Activated T-helper 2 cell treated with anti-CD3 and anti-CD28 coated beads, Interferon-gamma antibody, Interleukin-2, Interleukin-4, amounts not matched to agents 10 μg/mL and 5 μg/mL and 100 μg/mL, durations not matched to agents 14 hours and 24 hours and 36 hours (primary cell): Measurements from ENCODE around the gene VNN1. TPM values are rescaled to one million over a fixed set of nuclear protein-coding genes. Genes with fewer than 3 reads are reported as not detected.

Source experiments
- DNase-seq: peaks from one replicate; pipeline ENCODE4 v3.0.0; 2021; ENCODE audit warnings: low spot score
- H3K27ac Mint-ChIP-seq: one replicate; pipeline ENCODE4 v1.8.0; 2021; ENCODE audit warnings: mixed read lengths
- H3K27me3 Mint-ChIP-seq: one replicate; pipeline ENCODE4 v1.8.0; 2021; ENCODE audit warnings: low read depth, mixed read lengths
- H3K36me3 Mint-ChIP-seq: one replicate; pipeline ENCODE4 v1.8.0; 2021; ENCODE audit warnings: low read depth, mixed read lengths
- H3K4me1 Mint-ChIP-seq: one replicate; pipeline ENCODE4 v1.8.0; 2021; ENCODE audit warnings: low read depth, mixed read lengths
- H3K4me3 Mint-ChIP-seq: one replicate; pipeline ENCODE4 v1.8.0; 2021; ENCODE audit warnings: low read depth, mild to moderate bottlenecking, moderate library complexity, mixed read lengths
- H3K9me3 Mint-ChIP-seq: one replicate; pipeline ENCODE4 v1.8.0; 2021; ENCODE audit warnings: mixed read lengths
- intact Hi-C: fragments of 100-400 bp; cut with micrococcal nuclease; formaldehyde crosslinking; loops from one replicate; pipeline ENCODE4 v1.15.1; 2023
- total RNA-seq: library from RNA; stranded (reverse); gene quantifications from 2 replicates; pipeline ENCODE4 v1.2.3, GENCODE V29; 2022

VNN1 gene
- total RNA-seq, 1 donor from 2014 or later = not detected

DNA sequence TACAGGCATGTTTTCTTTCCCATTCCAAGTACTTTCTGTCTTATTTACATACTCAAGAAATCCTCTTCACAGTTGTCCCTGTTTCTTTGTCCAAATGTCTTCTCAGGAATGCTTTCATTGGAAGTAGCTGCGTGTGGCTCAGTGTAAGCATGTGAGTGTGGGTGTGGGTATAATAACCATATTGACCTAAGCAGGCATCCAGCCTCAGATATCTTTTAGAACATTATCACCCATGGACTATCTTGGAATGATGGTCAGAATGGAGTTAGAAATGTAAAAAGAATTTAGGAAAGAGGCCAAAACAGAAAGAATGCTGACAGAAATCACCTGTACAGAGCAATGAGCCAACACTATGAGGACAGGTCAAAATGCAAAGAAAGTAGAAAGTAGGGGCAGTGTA, 27.4 kb upstream of the VNN1 start:
- no peak for DNase-seq
- intact Hi-C loops = no loop called here
- H3K27me3 Mint-ChIP-seq = no peaks in the 10 kb centered on the region
- H3K27ac Mint-ChIP-seq = no peak overlapping the region
- H3K36me3 Mint-ChIP-seq = peaks cover 29% of the 10 kb centered on the region
- H3K9me3 Mint-ChIP-seq = peaks cover 13% of the 10 kb centered on the region
- peaks cover 13% of the 10 kb centered on the region for H3K4me1 Mint-ChIP-seq
- H3K4me3 Mint-ChIP-seq = no peak overlapping the region

- H3K36me3 Mint-ChIP-seq = peaks cover 6% of the 10 kb centered on the region
- peaks cover 24% of the 10 kb centered on the region for H3K4me1 Mint-ChIP-seq
- intact Hi-C loops = no loop called here
- no peak overlapping the region for H3K4me3 Mint-ChIP-seq
- DNase-seq = no peak
- no peaks in the 10 kb centered on the region for H3K27me3 Mint-ChIP-seq
- H3K9me3 Mint-ChIP-seq = peaks cover 10% of the 10 kb centered on the region
- no peak overlapping the region for H3K27ac Mint-ChIP-seq
Observed at GRCh38 chr6:132736239-132736638, 22.4 kb upstream of the VNN1 start.

- peaks cover 24% of the 10 kb centered on the region for H3K4me1 Mint-ChIP-seq
- DNase-seq = no peak
- H3K9me3 Mint-ChIP-seq = peaks cover 9% of the 10 kb centered on the region
- H3K27ac Mint-ChIP-seq = no peak overlapping the region
- peaks cover 2% of the 10 kb centered on the region for H3K36me3 Mint-ChIP-seq
- intact Hi-C loops = no loop called here
- no peak overlapping the region for H3K4me3 Mint-ChIP-seq
- H3K27me3 Mint-ChIP-seq = no peaks in the 10 kb centered on the region
Observed at GRCh38 chr6:132734694-132735236, 20.9 kb upstream of the VNN1 start.

DNA sequence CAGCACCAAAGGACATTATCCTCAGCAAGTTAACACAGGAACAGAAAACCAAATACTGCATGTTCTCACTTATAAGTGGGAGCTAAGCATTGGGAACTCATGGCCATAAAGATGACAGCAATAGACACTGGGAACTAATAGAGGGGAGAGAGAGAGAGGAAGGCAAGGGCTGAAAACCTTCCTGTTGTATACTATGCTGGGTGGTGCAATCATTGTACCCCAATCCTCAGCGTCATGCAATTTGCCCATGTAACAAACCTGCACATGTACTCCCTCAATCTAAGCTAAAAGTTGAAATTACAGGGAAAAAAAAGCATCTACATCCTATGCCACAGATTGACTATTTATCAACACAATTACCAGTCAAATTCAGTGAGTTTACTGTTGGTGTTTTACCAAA, 20.0 kb upstream of the VNN1 start:
- no peak overlapping the region for H3K27ac Mint-ChIP-seq
- intact Hi-C loops = no loop called here
- H3K4me3 Mint-ChIP-seq = no peak overlapping the region
- peaks cover 24% of the 10 kb centered on the region for H3K4me1 Mint-ChIP-seq
- no peaks in the 10 kb centered on the region for H3K27me3 Mint-ChIP-seq
- no peak for DNase-seq
- H3K36me3 Mint-ChIP-seq = peaks cover 2% of the 10 kb centered on the region
- H3K9me3 Mint-ChIP-seq = peaks cover 5% of the 10 kb centered on the region

DNA sequence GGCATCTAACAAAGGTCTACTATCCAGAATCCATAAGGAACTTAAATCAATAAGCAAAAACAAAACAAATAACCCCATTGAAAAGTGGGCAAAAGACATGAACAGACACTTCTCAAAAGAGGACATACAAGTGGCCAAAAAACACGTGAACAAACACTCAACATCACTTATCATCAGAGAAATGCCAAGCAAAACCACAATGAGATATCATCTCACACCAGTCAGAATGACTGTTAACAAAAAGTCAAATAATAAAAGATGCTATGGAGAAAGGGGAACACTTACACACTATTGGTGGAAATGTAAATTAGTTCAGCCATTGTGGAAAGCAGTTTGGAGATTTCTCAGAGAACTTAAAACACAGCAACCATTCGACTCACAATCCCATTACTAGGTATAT, 19.4 kb upstream of the VNN1 start:
- no peak for DNase-seq
- H3K27ac Mint-ChIP-seq = no peak overlapping the region
- peaks cover 3% of the 10 kb centered on the region for H3K9me3 Mint-ChIP-seq
- H3K27me3 Mint-ChIP-seq = no peaks in the 10 kb centered on the region
- H3K4me3 Mint-ChIP-seq = no peak overlapping the region
- peaks cover 24% of the 10 kb centered on the region for H3K4me1 Mint-ChIP-seq
- intact Hi-C loops = no loop called here
- H3K36me3 Mint-ChIP-seq = peaks cover 2% of the 10 kb centered on the region

DNA sequence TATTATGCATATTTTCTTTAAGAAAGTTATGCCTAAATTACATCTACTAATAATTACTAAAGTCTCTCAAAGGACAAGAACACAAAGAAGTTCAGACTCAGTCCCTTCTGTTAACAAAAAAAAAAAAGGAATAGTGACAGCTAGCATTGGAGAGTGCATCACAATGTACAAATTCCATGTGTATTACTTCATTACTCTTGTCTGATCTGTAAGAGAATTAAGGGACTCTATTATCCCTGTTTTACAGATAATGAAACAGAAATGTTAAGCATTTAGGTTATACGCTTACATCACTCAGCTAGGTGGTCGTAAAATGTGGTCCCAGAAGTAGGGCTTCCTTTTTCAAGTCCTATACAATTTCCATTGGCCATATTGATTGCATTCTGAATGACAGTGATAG, 17.2 kb upstream of the VNN1 start:
- intact Hi-C loops = no loop called here

GRCh38 chr6:132730560-132730959, 16.7 kb upstream of the VNN1 start:
- DNase-seq = no peak
- H3K27ac Mint-ChIP-seq = no peak overlapping the region
- H3K4me3 Mint-ChIP-seq = no peak overlapping the region
- no peaks in the 10 kb centered on the region for H3K36me3 Mint-ChIP-seq
- no peaks in the 10 kb centered on the region for H3K9me3 Mint-ChIP-seq
- H3K4me1 Mint-ChIP-seq = peaks cover 24% of the 10 kb centered on the region
- intact Hi-C loops = no loop called here
- no peaks in the 10 kb centered on the region for H3K27me3 Mint-ChIP-seq

More for the DNA sequence above, 17.2 kb upstream of the VNN1 start:
- no peak for DNase-seq
- Mint-ChIP-seq H3K36me3 (no peaks in the 10 kb centered on the region), H3K27ac (no peak overlapping the region), H3K9me3 (no peaks in the 10 kb centered on the region), H3K4me1 (peaks cover 22% of the 10 kb centered on the region), H3K27me3 (no peaks in the 10 kb centered on the region), H3K4me3 (no peak overlapping the region)

DNA sequence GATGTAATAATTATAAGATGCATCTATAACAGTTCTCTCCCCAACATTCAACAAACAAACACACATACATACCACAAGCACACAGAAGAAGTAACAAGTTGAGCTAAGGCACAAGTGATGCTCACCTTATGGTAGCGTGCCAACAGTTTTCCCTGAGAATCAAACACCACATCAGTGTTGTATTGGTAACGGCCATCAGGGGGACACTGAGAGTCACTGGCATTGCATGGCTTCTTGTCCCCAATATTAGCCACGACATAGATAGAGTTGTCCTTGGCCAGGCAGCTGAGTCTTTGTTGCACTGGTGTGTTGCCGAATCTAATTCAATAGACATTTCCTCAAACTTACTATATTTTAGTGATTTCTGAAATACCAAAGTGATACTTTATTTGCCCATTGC, 14.8 kb upstream of the VNN1 start:
- intact Hi-C loops = loop anchor here (5.0 kb wide), 1 partner anchor 34 kb away; no protein-coding TSS in a partner anchor
- Mint-ChIP-seq H3K9me3 (no peaks in the 10 kb centered on the region), H3K4me1 (peaks cover 25% of the 10 kb centered on the region), H3K27me3 (no peaks in the 10 kb centered on the region), H3K4me3 (no peak overlapping the region), H3K27ac (no peak overlapping the region), H3K36me3 (no peaks in the 10 kb centered on the region)
- DNase-seq = no peak

DNA sequence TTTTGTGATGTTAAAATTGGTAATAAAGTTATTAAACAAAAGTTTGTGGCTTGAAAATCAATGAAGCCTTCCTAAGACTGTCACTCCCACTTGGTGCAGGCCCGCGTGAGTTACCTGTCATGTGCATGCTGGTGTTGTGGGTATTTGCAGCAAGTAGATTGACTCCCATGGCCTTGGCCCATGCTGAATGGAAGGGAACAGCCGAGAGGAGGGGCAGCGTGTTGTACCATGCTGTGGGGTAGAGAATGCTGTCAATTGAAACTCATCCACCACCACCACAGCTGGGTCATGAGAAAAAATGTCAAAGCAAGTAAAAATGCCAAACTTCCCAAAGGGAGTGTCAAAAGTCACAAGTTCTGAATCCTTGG, 12.7 kb upstream of the VNN1 start:
- no peak overlapping the region for H3K4me3 Mint-ChIP-seq
- intact Hi-C loops = loop anchor here (5.0 kb wide), 1 partner anchor 36 kb away; no protein-coding TSS in a partner anchor
- H3K4me1 Mint-ChIP-seq = peaks cover 18% of the 10 kb centered on the region
- H3K27me3 Mint-ChIP-seq = no peaks in the 10 kb centered on the region
- no peak overlapping the region for H3K27ac Mint-ChIP-seq
- DNase-seq = no peak
- no peaks in the 10 kb centered on the region for H3K36me3 Mint-ChIP-seq
- H3K9me3 Mint-ChIP-seq = no peaks in the 10 kb centered on the region

DNA sequence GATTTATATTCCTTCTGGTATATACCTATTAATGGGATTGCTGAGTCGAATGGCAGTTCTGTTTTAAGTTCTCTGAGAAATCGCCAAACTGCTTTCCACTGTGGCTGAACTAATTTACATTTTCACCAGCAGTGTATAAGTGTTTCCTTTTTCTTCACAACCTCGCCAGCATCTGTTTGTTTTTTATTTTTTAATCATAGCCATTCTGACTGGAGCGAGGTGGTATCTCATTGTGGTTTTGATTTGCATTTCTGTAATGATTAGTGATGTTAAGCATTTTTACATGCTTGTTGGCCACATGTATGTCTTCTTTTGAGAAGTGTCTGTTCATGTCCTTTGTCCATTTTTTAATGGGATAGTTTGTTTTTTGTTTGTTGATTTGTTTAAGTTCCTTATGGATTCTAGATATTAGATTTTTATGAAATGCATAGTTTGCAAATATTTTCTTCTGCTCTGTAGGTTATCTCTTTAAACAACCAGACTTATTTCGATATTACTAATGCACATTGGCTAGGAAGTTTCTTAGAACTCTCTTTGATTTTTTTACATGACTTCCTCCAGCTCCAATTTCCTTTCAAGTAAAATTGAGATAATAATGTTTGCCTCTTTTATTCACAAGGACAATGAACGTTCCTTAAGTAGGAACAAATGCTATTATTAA, 12.2 kb upstream of the VNN1 start:
- intact Hi-C loops = loop anchor here (5.0 kb wide), 1 partner anchor 36 kb away; no protein-coding TSS in a partner anchor
- H3K27me3 Mint-ChIP-seq = no peaks in the 10 kb centered on the region
- H3K27ac Mint-ChIP-seq = no peak overlapping the region
- H3K9me3 Mint-ChIP-seq = no peaks in the 10 kb centered on the region
- peaks cover 18% of the 10 kb centered on the region for H3K4me1 Mint-ChIP-seq
- H3K4me3 Mint-ChIP-seq = no peak overlapping the region
- H3K36me3 Mint-ChIP-seq = no peaks in the 10 kb centered on the region
- DNase-seq = no peak

DNA sequence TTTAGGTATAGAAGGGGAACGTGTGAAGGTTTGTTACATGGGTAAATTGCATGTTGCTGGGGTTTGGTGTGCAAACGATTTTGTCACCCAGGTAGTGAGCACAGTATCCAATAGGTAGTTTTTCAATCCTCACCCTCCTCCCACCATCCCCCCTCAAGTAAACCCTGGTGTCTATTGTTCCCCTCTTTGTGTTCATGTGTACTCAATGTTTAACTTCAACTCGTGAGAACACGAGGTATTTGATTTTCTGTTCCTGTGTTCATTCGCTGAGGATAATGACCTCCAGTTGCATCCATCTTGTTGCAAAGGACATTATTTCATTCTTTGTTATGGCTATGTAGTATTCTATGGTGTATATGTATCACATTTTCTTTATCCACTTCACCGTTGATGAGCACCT, 11.6 kb upstream of the VNN1 start:
- H3K4me1 Mint-ChIP-seq = peaks cover 18% of the 10 kb centered on the region
- no peak overlapping the region for H3K4me3 Mint-ChIP-seq
- DNase-seq = no peak
- H3K9me3 Mint-ChIP-seq = no peaks in the 10 kb centered on the region
- no peaks in the 10 kb centered on the region for H3K36me3 Mint-ChIP-seq
- intact Hi-C loops = loop anchor here (5.0 kb wide), 1 partner anchor 37 kb away; no protein-coding TSS in a partner anchor
- H3K27ac Mint-ChIP-seq = no peak overlapping the region
- no peaks in the 10 kb centered on the region for H3K27me3 Mint-ChIP-seq

DNA sequence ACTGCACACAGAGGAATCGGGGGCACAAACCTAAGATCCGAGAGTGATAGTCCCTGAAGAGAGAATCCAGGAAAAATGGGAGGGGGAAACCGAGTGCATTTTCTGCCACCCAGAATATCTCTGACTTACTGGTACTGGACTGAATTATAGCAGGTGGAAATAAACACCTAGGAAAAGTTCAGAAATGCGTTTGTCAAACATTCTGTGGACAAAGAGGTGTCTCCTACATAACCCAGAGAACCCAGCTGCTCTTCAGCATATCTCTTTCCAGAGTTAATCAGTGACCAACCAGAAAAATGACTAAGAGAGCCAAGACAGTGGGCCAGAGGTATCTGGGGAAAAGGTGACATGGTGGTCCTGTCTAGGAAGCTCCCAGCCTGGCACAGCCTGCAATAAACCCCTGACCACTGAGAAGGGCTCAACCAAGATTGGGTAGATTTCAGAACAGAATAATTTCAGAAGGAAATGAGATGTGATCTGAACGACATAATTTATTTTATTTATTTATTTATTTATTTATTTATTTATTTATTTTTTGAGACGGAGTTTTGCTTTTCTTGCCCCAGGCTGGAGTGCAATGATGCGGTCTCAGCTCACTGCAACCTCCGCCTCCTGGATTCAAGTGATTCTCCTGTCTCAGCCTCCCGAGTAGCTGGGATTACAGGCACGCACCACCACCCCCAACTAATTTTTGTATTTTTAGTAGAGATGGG, 6.0 kb upstream of the VNN1 start:
- Mint-ChIP-seq H3K36me3 (no peaks in the 10 kb centered on the region), H3K4me3 (no peak overlapping the region), H3K4me1 (peaks cover 1% of the 10 kb centered on the region), H3K27me3 (peaks cover 7% of the 10 kb centered on the region), H3K27ac (no peak overlapping the region), H3K9me3 (no peaks in the 10 kb centered on the region)
- intact Hi-C loops = no loop called here
- DNase-seq = no peak
